K562 (cell line): Measurements from ENCODE around the gene MRPL27. TPM values are rescaled to one million over a fixed set of nuclear protein-coding genes. Genes with fewer than 3 reads are reported as not detected.

ENCODE experiments used
- ATF4 ChIP-seq: fragments of 450-650 bp; formaldehyde crosslinking; IDR thresholded peaks from 2 replicates; pipeline ENCODE4 v1.4.0; 2022; ENCODE audit warnings: mild to moderate bottlenecking, moderate library complexity
- RBFOX2 ChIP-seq: fragments of 200-400 bp; formaldehyde crosslinking; IDR thresholded peaks from 2 replicates; pipeline ENCODE4 v1.6.1; 2017; ENCODE audit warnings: low read depth, mild to moderate bottlenecking, low read length, moderate library complexity
- ZNF253 ChIP-seq: fragments of 250-450 bp; sonication (Bioruptor Pico); conservative IDR thresholded peaks from 2 replicates; pipeline ENCODE4 v1.6.1; 2021; ENCODE audit warnings: mild to moderate bottlenecking
- ZNF318 ChIP-seq, 2 experiments: fragments of 450-650 bp; IDR thresholded peaks; 2 replicates each; pipeline ENCODE4 v1.6.1; 2016; ENCODE audit warnings: mild to moderate bottlenecking in 2 of 2, borderline replicate concordance in 1 of 2, low read depth in 1 of 2, moderate library complexity in 1 of 2
- ZNF79 ChIP-seq: fragments of 250-450 bp; sonication (Bioruptor Pico); IDR thresholded peaks from 2 replicates; pipeline ENCODE4 v1.4.0; 2020; ENCODE audit warnings: low read depth, mild to moderate bottlenecking, moderate library complexity
- polyA plus RNA-seq, 8 experiments: library from polyadenylated mRNA; depleted of rRNA in 4 of 8; stranded (reverse) in 5 of 8; unstranded in 3 of 8; fragments of >200 nt; fragmentation: Nextera tagmentation in 2 of 8; fragmentation: Illumina TruSeq in 1 of 8; extraction: Ambion mirVana in 2 of 8; extraction: Trizol in 1 of 8; gene quantifications; 2 replicates each; pipeline versions ENCODE4 v1.2.1 to v1.2.3, GENCODE V29; 2011 to 2014; ENCODE audit warnings: inconsistent platforms in 1 of 8, missing spikeins in 1 of 8
- total RNA-seq, 7 experiments: library from RNA; depleted of rRNA in 6 of 7; stranded (reverse); fragments of >200 nt in 6 of 7; fragmentation: Illumina TruSeq in 2 of 7; extraction: Trizol in 2 of 7; gene quantifications; 2 replicates each; pipeline versions ENCODE4 v1.2.1 to v1.2.3, GENCODE V29; 2011 to 2021; ENCODE audit warnings: low replicate concordance in 1 of 7

Gene MRPL27
- total and polyA plus RNA-seq, 9 of the 15 experiments (the other 6 are each of a cell fraction or from before 2014, with no cell fraction given), result 96.3 to 401 (median 142) TPM

GRCh38 chr17:50397111-50397918, 24.3 kb upstream of the MRPL27 start, which contains the start of gene LRRC59 (continued):
- no peak for TF ChIP-seq ZNF253 (CRISPR knock-in tag)
- TF ChIP-seq ZNF79 (CRISPR knock-in tag), result no peak
- TF ChIP-seq RBFOX2, result peak; percentile 98
- no peak for TF ChIP-seq ATF4 (CRISPR knock-in tag)
- TF ChIP-seq ZNF318 (IDR thresholded peaks at IDR 0.05; ENCODE audit: borderline replicate concordance in 1 of 2, low read depth in 1 of 2), result no peak
